GM21528 (cell line): ENCODE measurements around the gene TRPV4.

ENCODE experiments used
- ATAC-seq: cut with Tn5 transposase; IDR thresholded peaks from one replicate; pipeline ENCODE4 v1.9.1; 2021; ENCODE audit warnings: mild to moderate bottlenecking, moderate library complexity; ENCODE audit not compliant: unreplicated experiment, low FRiP score

The TRPV4 gene

GRCh38 chr12:109766251-109766778 is 66.9 kb downstream of the TRPV4 start:
- ATAC-seq = no peak

- no peak for ATAC-seq
Observed at GRCh38 chr12:109765446-109765810, 67.8 kb downstream of the TRPV4 start.

- ATAC-seq = no peak
Observed at GRCh38 chr12:109764776-109765445, 68.3 kb downstream of the TRPV4 start.

- ATAC-seq = no peak
Observed at GRCh38 chr12:109764123-109764522, 69.1 kb downstream of the TRPV4 start.

GRCh38 chr12:109763201-109763841 is 69.9 kb downstream of the TRPV4 start:
- no peak for ATAC-seq

- ATAC-seq = no peak
Observed at GRCh38 chr12:109762673-109763191, 70.5 kb downstream of the TRPV4 start.

- no peak for ATAC-seq
Observed at GRCh38 chr12:109762071-109762672, 71.0 kb downstream of the TRPV4 start.

- no peak for ATAC-seq
Observed at GRCh38 chr12:109760930-109761921, 72.0 kb downstream of the TRPV4 start.

GRCh38 chr12:109760031-109760929 is 72.9 kb downstream of the TRPV4 start:
- no peak for ATAC-seq

- no peak for ATAC-seq
Observed at GRCh38 chr12:109759595-109759994, 73.6 kb downstream of the TRPV4 start.

GRCh38 chr12:109758426-109759420 is 74.5 kb downstream of the TRPV4 start:
- no peak for ATAC-seq

- no peak for ATAC-seq
Observed at GRCh38 chr12:109757671-109758265, 75.4 kb downstream of the TRPV4 start.

- no peak for ATAC-seq
Observed at GRCh38 chr12:109756457-109756856, 76.7 kb downstream of the TRPV4 start.

GRCh38 chr12:109753959-109754358 is 79.2 kb downstream of the TRPV4 start:
- no peak for ATAC-seq

GRCh38 chr12:109753054-109753401 is 80.2 kb downstream of the TRPV4 start:
- ATAC-seq = no peak

GRCh38 chr12:109752117-109753053 is 80.8 kb downstream of the TRPV4 start:
- no peak for ATAC-seq
